GM12801 (cell line): ENCODE data around the gene LCE2B.

ENCODE experiments used
- CTCF ChIP-seq: IDR thresholded peaks from one replicate; pipeline ENCODE4 v1.5.1; 2011; ENCODE audit warnings: control low read depth; ENCODE audit not compliant: insufficient read length; ENCODE audit errors: extremely low read depth

LCE2B gene

GRCh38 chr1:152735648-152736047, 49.7 kb downstream of the LCE2B start:
- no peak for TF ChIP-seq CTCF
